Skeletal muscle tissue (tissue), 4 donors: Measurements from ENCODE around the gene MRPL12. TPM values are rescaled to one million over a fixed set of nuclear protein-coding genes. Genes with fewer than 3 reads are reported as not detected.
A peak's percentile ranks its signal among the peaks of the same experiment; 100 is the strongest.

Experiments used
- H3K27ac ChIP-seq: one replicate; pipeline ENCODE4 v1.7.0; 2013; ENCODE audit warnings: mild to moderate bottlenecking, low read depth, low read length, inconsistent platforms
- H3K27me3 ChIP-seq, 3 donors: one replicate each; pipeline ENCODE4 v1.7.0; 2013; ENCODE audit warnings: low read length in 3 of 3; ENCODE audit not compliant: control insufficient read depth in 3 of 3, insufficient read depth in 3 of 3
- H3K36me3 ChIP-seq, 3 donors: one replicate each; pipeline ENCODE4 v1.7.0; 2013; ENCODE audit warnings: low read length in 3 of 3; ENCODE audit not compliant: control insufficient read depth in 3 of 3, insufficient read depth in 3 of 3
- H3K4me1 ChIP-seq, 3 donors: one replicate each; pipeline ENCODE4 v1.7.0; 2013; ENCODE audit warnings: low read length in 3 of 3, mild to moderate bottlenecking in 3 of 3; ENCODE audit not compliant: control insufficient read depth in 3 of 3, insufficient read depth in 3 of 3
- H3K4me3 ChIP-seq, 3 donors: one replicate each; pipeline ENCODE4 v1.7.0; 2013; ENCODE audit warnings: low read length in 3 of 3
- H3K9ac ChIP-seq, 3 donors: one replicate each; pipeline ENCODE4 v1.7.0; 2013; ENCODE audit warnings: low read length in 3 of 3, mild to moderate bottlenecking in 3 of 3, moderate library complexity in 2 of 3, low read depth in 1 of 3
- H3K9me3 ChIP-seq, 3 donors: one replicate each; pipeline ENCODE4 v1.7.0; 2013; ENCODE audit warnings: low read length in 3 of 3; ENCODE audit not compliant: control insufficient read depth in 3 of 3
- total RNA-seq: library from RNA; depleted of rRNA; stranded (reverse); fragments of >200 nt; gene quantifications from one replicate; pipeline ENCODE4 v1.2.3, GENCODE V29; 2014
- donor health status: Osteomylitis.

The MRPL12 gene
- total RNA-seq, 1 donor from 2014 or later: 4.7 TPM

DNA sequence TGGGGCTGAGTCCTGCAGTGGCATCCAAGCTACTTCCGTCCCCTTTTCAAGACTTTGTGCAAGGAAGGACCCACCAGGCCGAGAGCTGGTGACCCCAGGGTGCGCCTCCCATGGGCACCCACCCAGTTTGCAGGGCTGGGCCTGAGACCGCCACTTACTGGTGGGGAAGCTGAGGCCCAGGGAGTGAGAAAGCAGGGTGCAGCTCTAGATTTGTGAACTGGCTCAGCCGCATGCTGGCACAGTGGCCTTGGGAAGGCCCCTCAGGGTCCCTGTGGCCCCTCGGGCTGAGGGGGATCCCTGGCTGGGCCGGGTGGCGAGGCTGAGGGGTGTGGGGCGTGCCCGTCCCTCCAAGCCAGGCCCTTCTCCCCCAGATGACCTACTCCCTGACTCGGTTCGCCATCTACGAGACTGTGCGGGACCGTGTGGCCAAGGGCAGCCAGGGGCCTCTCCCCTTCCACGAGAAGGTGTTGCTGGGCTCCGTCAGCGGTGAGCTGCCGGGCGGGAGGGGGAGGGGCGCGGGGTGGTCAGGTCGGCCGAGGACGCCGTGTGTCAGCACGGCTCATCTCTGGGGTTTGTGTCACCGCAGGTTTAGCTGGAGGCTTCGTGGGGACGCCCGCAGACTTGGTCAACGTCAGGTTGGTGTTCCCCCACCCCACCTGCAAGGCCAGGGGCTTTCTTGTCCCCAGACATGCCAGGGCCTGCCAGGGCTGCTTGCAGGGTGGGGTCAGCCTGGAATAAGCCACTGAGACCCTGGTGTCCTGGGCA lies 12.1 kb downstream of the MRPL12 start:
- no peak overlapping the region for H3K9ac ChIP-seq
- peaks cover 20 to 29% (median 24%) of the 10 kb centered on the region in 3 donors for H3K4me1 ChIP-seq
- H3K36me3 ChIP-seq: peaks cover 0 to 2% (median 0%) of the 10 kb centered on the region in 3 donors
- no peaks in the 10 kb centered on the region for H3K27me3 ChIP-seq
- no peak overlapping the region for H3K4me3 ChIP-seq
- no peak overlapping the region for H3K27ac ChIP-seq
- no peaks in the 10 kb centered on the region for H3K9me3 ChIP-seq

DNA sequence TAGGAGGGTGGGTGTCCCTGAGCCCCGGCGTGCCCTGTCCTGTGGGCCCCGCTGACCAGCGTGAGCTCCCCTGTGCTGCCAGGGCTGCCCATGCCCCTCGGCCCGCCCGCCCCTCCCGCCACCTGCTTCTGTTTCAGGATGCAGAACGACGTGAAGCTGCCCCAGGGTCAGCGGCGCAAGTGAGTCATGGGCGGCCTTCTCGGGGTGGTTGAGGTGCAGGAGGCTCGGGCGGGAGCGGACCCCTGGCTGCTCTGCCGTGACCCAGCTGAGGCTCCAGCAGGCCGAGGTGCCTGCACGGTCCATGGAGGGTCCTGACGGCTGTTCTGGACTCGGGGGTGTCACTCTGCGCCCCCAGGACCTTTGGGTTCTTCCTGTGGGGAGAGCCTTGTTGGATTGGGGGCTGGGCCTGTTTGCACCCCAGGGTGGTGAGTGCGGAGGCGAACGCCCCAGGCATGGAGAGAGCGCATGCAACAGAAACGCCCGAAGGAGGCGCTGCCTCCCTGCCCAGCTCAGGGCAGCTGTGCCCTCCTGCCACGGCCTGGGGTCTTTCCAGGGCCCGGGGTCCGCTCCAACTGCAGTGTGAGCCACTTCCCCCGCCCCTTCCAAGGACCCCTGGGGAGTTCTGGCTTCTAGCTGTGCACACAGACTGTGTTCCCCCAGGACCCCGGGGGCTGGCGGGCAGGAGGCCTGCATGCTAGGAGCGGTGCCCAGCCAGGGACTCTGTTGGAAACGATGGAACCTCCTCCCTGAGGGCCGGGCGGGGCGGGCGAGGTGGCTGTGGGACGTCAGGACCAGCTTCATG lies 12.9 kb downstream of the MRPL12 start:
- no peaks in the 10 kb centered on the region for H3K9me3 ChIP-seq

GRCh38 chr17:81716674-81716996 lies 13.5 kb downstream of the MRPL12 start:
- Histone ChIP-seq H3K36me3 (peaks cover 0 to 2% (median 0%) of the 10 kb centered on the region in 3 donors), H3K27me3 (no peaks in the 10 kb centered on the region), H3K9me3 (no peaks in the 10 kb centered on the region), H3K9ac (no peak overlapping the region), H3K4me1 (peaks cover 9 to 19% (median 12%) of the 10 kb centered on the region in 3 donors), H3K4me3 (no peak overlapping the region), H3K27ac (no peak overlapping the region)

More for the DNA sequence above, 12.9 kb downstream of the MRPL12 start:
- Histone ChIP-seq H3K4me1 (peaks cover 12 to 21% (median 16%) of the 10 kb centered on the region in 3 donors), H3K4me3 (no peak overlapping the region), H3K9ac (no peak overlapping the region), H3K36me3 (peaks cover 0 to 2% (median 0%) of the 10 kb centered on the region in 3 donors), H3K27me3 (no peaks in the 10 kb centered on the region), H3K27ac (no peak overlapping the region)

DNA sequence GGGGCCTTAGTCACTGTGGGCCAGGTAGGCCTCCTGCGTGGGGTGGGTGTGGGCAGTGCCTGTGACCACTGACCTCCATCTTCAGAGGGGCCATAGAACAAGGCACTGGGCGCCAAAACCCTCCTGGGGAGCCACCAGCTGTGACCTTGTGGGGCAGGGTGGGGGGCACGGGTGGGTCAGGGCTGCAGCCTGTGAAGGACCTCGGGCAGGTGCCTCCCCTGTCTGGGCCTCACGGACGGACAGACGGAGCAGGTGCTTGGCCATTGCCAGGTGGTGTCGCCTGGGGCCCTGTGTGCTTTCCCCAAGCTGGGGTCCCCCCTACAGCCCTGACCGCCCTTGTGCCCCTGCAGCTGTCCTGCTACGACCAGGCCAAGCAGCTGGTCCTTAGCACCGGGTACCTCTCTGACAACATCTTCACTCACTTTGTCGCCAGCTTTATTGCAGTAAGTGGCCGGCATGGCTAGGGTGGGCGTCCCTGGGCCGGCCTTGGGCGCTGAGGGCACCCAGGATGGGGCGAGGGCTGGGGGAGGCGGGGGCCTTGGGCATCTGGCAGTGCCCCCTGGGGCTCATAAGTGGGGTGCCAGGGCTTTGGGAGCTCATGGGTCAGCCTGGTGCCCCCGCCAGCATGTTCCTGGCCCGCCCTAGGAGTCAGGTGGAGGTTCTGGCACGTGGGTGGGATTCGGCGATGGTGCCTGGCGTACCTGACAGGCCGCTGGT lies 14.0 kb downstream of the MRPL12 start:
- Histone ChIP-seq H3K4me3 (no peak overlapping the region), H3K27ac (no peak overlapping the region), H3K9me3 (no peaks in the 10 kb centered on the region), H3K9ac (no peak overlapping the region), H3K36me3 (peaks cover 0 to 2% (median 0%) of the 10 kb centered on the region in 3 donors), H3K27me3 (no peaks in the 10 kb centered on the region), H3K4me1 (peaks cover 10 to 25% (median 16%) of the 10 kb centered on the region in 3 donors)

- no peaks in the 10 kb centered on the region for H3K27me3 ChIP-seq
- peaks cover 10 to 24% (median 16%) of the 10 kb centered on the region in 3 donors for H3K4me1 ChIP-seq
- H3K27ac ChIP-seq: no peak overlapping the region
- peaks cover 0 to 2% (median 0%) of the 10 kb centered on the region in 3 donors for H3K36me3 ChIP-seq
- H3K9me3 ChIP-seq: no peaks in the 10 kb centered on the region
- no peak overlapping the region for H3K9ac ChIP-seq
- no peak overlapping the region for H3K4me3 ChIP-seq
Observed at GRCh38 chr17:81717766-81718089, 14.6 kb downstream of the MRPL12 start.

GRCh38 chr17:81719410-81720266 lies 16.5 kb downstream of the MRPL12 start:
- Histone ChIP-seq H3K4me3 (no peak overlapping the region), H3K27me3 (peaks cover 0 to 6% (median 0%) of the 10 kb centered on the region in 3 donors), H3K36me3 (peaks cover 0 to 2% (median 0%) of the 10 kb centered on the region in 3 donors), H3K4me1 (peaks cover 4 to 21% (median 15%) of the 10 kb centered on the region in 3 donors), H3K9me3 (no peaks in the 10 kb centered on the region), H3K27ac (no peak overlapping the region), H3K9ac (no peak overlapping the region)

DNA sequence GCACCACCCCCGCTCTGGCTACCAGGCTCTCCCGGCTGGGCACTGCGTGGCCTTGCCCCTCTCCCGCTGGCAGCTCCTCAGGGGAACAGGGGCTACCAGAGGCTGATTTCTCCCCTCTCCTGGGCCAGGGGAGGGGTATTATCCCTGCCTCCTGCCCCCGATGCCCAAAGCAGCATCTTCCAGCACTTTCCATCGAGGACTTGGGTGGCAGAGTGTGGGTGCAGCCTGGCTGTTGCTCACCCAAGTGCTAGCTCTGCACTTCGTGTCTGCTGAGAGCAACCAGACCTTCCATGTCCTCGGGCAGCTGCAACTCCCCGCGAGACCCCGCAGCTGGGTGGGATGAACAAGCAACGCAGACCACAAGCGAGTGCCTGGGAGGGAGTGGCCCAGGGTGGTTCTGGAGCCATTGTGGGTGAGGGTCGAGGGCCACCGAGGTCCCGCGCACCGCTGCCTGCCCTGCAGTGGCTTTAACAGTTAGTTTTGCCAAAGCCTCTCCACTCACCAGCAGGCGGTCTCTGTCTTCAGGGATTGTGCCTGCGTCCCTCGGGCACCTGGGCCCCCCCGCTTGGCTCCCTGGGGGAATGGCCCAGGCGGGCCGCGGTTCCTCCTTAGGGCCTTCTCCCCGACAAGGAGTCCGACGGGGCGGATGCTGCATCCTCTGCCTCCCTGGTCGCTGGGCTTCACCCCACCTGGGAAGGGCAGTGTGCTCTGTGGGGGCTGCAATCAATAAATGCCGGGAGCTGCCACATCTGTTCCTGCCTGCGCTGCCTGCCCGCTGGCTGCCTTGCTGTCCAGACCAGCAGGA lies 17.3 kb downstream of the MRPL12 start:
- H3K9ac ChIP-seq: no peak overlapping the region
- no peak overlapping the region for H3K4me3 ChIP-seq
- peaks cover 0 to 6% (median 0%) of the 10 kb centered on the region in 3 donors for H3K27me3 ChIP-seq
- peaks cover 4 to 21% (median 15%) of the 10 kb centered on the region in 3 donors for H3K4me1 ChIP-seq
- no peaks in the 10 kb centered on the region for H3K36me3 ChIP-seq
- H3K9me3 ChIP-seq: no peaks in the 10 kb centered on the region
- H3K27ac ChIP-seq: no peak overlapping the region

DNA sequence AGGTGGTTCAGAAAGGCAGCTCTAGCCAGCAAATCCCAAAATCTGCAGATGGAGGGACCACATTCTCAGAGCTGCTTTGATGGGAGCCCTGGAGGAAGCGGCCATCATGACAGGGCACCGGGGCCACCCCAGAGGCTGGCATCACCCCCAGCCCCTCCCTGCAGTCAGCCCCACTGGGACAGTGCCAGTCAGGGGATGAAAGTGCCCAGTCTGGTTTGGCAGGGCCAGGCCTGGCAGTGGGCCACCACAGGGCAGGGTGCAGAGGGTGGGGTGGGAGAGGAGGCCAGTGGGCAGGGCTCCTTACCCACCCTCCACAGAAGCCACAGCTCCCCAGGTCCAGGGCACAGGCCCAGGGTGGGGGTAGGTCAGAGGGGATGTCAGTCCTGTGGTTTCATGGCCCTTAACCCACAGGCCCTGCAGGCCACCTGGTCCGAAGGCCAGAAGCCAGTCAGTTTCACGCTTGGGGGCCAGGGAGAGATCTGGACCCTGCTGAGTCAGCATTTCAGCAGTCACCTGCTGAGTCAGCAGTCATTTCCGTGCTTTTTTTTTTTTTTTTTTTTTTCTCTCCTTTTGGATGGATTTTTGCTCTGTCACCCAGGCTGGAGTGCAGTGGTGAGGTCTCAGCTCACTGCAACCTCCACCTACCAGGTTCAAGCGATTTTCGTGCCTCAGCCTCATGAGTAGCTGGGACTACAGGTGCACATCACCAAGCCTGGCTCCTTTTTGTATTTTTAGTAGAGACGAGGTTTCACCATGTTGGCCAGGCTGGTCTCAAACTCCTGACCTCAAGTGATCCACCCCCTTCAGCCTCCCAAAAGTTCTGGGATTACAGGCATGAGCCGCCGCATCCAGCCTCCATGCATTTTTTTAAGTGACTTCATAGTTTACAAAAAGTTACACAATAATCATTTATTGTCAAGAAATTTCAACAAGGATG lies 19.3 kb downstream of the MRPL12 start:
- peaks cover 0 to 10% (median 4%) of the 10 kb centered on the region in 3 donors for H3K27me3 ChIP-seq

More for the DNA sequence above, 19.3 kb downstream of the MRPL12 start:
- H3K9ac ChIP-seq: peak overlapping the region in 1 of 3 donors; percentile 25
- peaks cover 4 to 21% (median 15%) of the 10 kb centered on the region in 3 donors for H3K4me1 ChIP-seq
- H3K36me3 ChIP-seq: no peaks in the 10 kb centered on the region
- H3K9me3 ChIP-seq: no peaks in the 10 kb centered on the region
- H3K27ac ChIP-seq: no peak overlapping the region
- H3K4me3 ChIP-seq: no peak overlapping the region
